Measurements from ENCODE around the gene RIPPLY3.

RIPPLY3 gene

DNA sequence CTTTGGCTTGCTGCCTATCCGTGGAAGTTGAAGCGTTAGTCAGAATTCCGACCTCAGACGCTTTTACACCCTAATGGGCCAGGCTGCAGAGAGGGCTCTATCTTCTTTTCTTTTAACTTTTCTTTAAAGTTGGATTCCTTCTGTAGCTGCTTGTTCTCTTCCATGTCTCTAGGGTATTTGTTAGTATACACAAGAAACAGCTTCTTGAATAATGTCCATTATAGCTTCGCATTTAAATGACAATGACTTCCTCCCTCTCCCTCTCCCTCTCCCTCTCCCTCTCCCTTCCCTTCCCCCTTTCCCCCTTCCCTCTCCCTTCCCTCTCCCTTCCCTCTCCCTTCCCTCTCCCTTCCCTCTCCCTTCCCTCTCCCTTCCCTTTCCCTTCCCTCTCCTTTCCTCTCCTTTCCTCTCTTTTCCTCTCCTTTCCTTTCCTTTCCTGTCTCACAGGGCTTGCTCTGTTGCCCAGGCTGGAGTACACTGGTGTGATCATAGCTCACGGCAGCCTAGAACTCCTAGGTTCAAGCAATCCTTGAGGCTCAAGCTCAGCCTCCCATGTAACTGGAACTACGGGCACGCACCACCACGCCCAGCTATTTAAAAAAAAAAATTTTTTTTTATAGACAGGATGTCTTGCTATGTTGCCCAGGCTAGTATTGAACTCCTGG, 33.0 kb downstream of the RIPPLY3 start:
- H3K79me2 ChIP-seq (ENCODE audit: insufficient read depth, low read depth), result no peaks in the 10 kb centered on the region
- H3K4me3 ChIP-seq (IDR thresholded peaks at IDR 0.05; ENCODE audit: insufficient read depth, low read depth, low read length), result no peak overlapping the region
- TF ChIP-seq CTCF (conservative IDR thresholded peaks at IDR 0.05; ENCODE audit: low read depth, low read length), result no peak
- H3K27me3 ChIP-seq (ENCODE audit: insufficient read depth, low read depth), result no peaks in the 10 kb centered on the region
- no peaks in the 10 kb centered on the region for H3K4me1 ChIP-seq (ENCODE audit: low read depth, poor library complexity, severe bottlenecking)
- H3K9ac ChIP-seq, result no peak overlapping the region
- H2AFZ ChIP-seq (ENCODE audit: low read depth), result no peak overlapping the region
- no peaks in the 10 kb centered on the region for H4K20me1 ChIP-seq (ENCODE audit: insufficient read depth)
- no peak overlapping the region for H3K4me2 ChIP-seq
- H3K36me3 ChIP-seq (ENCODE audit: insufficient read depth), result no peaks in the 10 kb centered on the region
- no peak overlapping the region for H3K27ac ChIP-seq

DNA sequence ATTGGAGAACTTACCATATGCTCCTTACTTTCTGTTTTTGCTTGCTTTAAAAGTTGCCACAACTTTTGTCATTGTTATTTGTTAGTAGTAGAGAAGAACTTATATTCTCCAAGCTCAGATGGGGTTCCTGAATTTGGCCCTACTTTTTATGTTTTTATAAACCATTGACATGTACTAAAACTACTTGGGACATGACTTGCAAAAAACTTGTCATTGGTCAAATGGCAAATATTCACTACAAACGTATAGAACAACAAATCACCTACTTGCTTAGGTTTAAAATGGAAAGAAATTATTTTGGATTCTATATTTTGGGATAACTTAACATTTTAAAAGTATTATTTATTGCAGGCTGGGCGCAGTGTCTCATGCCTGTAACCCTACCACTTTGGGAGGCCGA, 33.7 kb downstream of the RIPPLY3 start:
- Histone ChIP-seq H3K27ac (no peak overlapping the region), H3K4me3 (IDR thresholded peaks at IDR 0.05; ENCODE audit: insufficient read depth, low read depth, low read length) (no peak overlapping the region), H3K4me1 (ENCODE audit: low read depth, poor library complexity, severe bottlenecking) (no peaks in the 10 kb centered on the region), H3K9ac (no peak overlapping the region), H4K20me1 (ENCODE audit: insufficient read depth) (no peaks in the 10 kb centered on the region), H3K4me2 (no peak overlapping the region), H3K27me3 (ENCODE audit: insufficient read depth, low read depth) (no peaks in the 10 kb centered on the region), H3K36me3 (ENCODE audit: insufficient read depth) (no peaks in the 10 kb centered on the region), H2AFZ (ENCODE audit: low read depth) (no peak overlapping the region), H3K79me2 (ENCODE audit: insufficient read depth, low read depth) (no peaks in the 10 kb centered on the region)
- no peak for TF ChIP-seq CTCF (conservative IDR thresholded peaks at IDR 0.05; ENCODE audit: low read depth, low read length)

- Histone ChIP-seq H3K4me1 (ENCODE audit: low read depth, poor library complexity, severe bottlenecking) (no peaks in the 10 kb centered on the region), H3K9ac (no peak overlapping the region), H3K27ac (no peak overlapping the region), H3K36me3 (ENCODE audit: insufficient read depth) (no peaks in the 10 kb centered on the region), H3K27me3 (ENCODE audit: insufficient read depth, low read depth) (no peaks in the 10 kb centered on the region), H2AFZ (ENCODE audit: low read depth) (no peak overlapping the region), H3K4me3 (IDR thresholded peaks at IDR 0.05; ENCODE audit: insufficient read depth, low read depth, low read length) (no peak overlapping the region), H4K20me1 (ENCODE audit: insufficient read depth) (no peaks in the 10 kb centered on the region), H3K79me2 (ENCODE audit: insufficient read depth, low read depth) (no peaks in the 10 kb centered on the region), H3K4me2 (no peak overlapping the region)
- TF ChIP-seq CTCF (conservative IDR thresholded peaks at IDR 0.05; ENCODE audit: low read depth, low read length), result no peak
Measured at GRCh38 chr21:37041706-37042271, 35.3 kb downstream of the RIPPLY3 start.

GRCh38 chr21:37043818-37044217, 37.3 kb downstream of the RIPPLY3 start:
- H3K27ac ChIP-seq, result no peak overlapping the region
- no peak overlapping the region for H3K4me2 ChIP-seq
- H4K20me1 ChIP-seq (ENCODE audit: insufficient read depth), result no peaks in the 10 kb centered on the region
- no peaks in the 10 kb centered on the region for H3K36me3 ChIP-seq (ENCODE audit: insufficient read depth)
- H3K4me1 ChIP-seq (ENCODE audit: low read depth, poor library complexity, severe bottlenecking), result no peaks in the 10 kb centered on the region
- H3K9ac ChIP-seq, result no peak overlapping the region
- no peak for TF ChIP-seq CTCF (conservative IDR thresholded peaks at IDR 0.05; ENCODE audit: low read depth, low read length)
- no peaks in the 10 kb centered on the region for H3K79me2 ChIP-seq (ENCODE audit: insufficient read depth, low read depth)
- H3K4me3 ChIP-seq (IDR thresholded peaks at IDR 0.05; ENCODE audit: insufficient read depth, low read depth, low read length), result no peak overlapping the region
- H3K27me3 ChIP-seq (ENCODE audit: insufficient read depth, low read depth), result no peaks in the 10 kb centered on the region
- H2AFZ ChIP-seq (ENCODE audit: low read depth), result no peak overlapping the region

Measured in KMS-11 (cell line).